GM18499 (cell line): Measurements from ENCODE around the gene ARMC6.

Experiments
- ATAC-seq: cut with Tn5 transposase; IDR thresholded peaks from one replicate; pipeline ENCODE4 v1.9.1; 2021; ENCODE audit warnings: moderate number of reproducible peaks; ENCODE audit not compliant: insufficient read depth, unreplicated experiment

The ARMC6 gene

DNA sequence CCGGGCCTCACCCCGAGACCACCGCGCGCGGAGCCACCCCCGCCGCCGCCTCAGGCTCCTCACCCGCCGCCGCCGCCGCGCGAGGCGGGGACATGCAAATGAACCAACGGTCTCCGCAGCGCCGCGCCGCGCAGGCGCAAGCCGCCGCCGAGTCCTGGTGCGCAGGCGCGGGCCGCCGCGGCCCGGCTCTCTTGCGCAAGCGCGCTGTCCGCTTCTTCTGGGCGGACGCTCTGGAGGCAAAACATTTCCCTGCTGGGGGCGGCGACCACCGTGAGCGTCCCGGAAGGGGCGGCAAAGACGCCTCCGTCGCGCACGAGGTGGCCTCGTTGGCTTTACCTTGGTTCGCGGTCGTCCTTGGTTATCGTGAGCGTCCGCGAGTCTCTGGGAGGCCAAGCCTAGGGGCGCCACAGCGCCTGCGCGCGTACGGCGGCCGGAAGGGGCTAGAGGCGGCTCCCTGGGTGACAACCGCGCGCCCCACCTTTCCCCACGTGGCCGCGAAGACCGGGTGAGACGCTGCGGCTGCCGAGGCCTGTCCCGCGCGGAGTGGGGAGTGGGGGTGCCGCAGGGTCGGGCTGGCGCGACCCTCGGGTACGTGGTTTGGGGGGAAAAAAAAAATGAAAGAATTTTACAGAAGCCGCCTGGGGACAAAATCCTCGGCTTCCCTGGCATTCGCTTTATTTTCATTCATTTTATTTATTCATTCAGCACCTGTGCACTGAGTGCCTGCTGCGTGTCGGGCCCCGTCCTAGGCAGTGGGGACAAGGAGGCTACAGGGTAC is at the start of gene ARMC6, which contains the start of gene SUGP2:
Gene ARMC6, plus strand, starts transcription at position 178 of the 778 bp plus-strand sequence. CDS start 607 bp downstream, outside the sequence.
Gene SUGP2, minus strand, starts transcription at position 92 of the 778 bp plus-strand sequence. CDS start 2,446 bp downstream, outside the sequence.
- ATAC-seq: no peak

GRCh38 chr19:18984251-18984650 is 49.2 kb upstream of the ARMC6 start:
- no peak for ATAC-seq

GRCh38 chr19:18985257-18985656 is 48.1 kb upstream of the ARMC6 start:
- no peak for ATAC-seq

- no peak for ATAC-seq
Observed at GRCh38 chr19:18987456-18987855, 45.9 kb upstream of the ARMC6 start.

GRCh38 chr19:18989316-18989715 is 44.1 kb upstream of the ARMC6 start:
- ATAC-seq: no peak

DNA sequence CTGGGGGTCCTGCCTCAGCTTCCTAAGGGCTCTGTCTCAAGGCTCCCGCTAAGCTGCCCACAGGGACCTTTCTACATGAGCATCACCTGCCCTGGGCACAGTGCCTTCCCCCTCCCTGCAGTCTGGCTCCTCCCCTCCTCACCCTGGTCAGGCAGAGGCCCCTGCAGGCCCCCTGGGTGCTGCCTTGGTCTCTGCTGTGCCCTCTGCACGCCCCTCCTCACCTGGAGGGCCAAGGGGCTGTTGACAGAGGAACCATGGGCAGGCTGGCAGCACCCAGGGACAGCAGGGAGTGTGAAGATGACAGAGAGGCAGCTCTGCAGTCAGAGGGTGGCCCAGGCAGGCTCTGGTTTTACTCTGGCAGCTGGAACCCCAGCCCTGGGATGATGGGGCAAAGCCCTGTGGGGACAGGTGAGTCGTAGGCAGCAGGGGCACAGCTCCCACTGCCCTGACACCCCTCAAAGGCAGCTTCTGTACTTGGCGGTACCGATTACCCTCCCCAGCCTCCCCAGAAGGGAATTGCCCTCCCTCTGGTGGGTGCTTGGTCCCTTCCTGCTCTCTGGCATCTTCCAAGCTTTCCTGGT is 43.2 kb upstream of the ARMC6 start:
- no peak for ATAC-seq

DNA sequence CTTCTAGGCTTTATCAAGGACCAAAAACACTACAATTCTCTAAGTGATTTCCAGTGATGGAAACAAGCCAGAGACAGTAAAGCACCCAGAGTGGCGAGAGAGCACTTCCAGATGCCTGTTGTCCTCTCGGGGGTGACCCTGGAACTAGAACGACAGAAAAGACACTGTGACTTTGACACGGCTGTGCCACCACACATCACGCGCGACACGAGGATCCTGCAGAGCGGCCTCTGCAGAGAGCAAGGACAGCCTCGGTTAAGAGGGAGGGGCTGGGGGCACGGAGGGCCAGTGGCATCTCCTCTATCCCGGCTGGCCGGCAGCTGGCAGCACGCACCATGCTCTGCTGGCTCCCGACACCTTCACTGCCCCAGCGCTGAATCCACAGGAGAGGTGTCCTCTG is 42.4 kb upstream of the ARMC6 start:
- no peak for ATAC-seq

- no peak for ATAC-seq
Observed at GRCh38 chr19:18991468-18991867, 41.9 kb upstream of the ARMC6 start.

GRCh38 chr19:18992696-18993095 is 40.7 kb upstream of the ARMC6 start:
- no peak for ATAC-seq

DNA sequence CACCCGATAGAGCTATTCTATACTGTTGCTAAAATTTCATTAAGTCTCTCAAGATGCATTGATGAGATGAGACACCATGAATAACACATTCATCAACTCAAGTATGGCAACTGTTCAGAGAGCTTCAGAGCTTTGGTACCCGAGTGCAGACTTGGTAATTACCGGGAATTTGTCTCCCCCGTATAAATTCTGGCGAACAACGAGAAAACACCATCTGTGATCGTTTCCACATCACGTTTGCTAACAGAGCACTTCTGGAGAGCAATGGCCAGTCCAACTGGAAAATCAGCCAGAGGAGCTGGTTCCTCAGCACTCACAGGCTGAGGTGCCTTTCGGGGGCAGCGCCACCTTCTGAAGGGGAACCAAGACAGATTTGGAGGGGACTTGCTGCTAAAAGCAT is 40.3 kb upstream of the ARMC6 start:
- no peak for ATAC-seq

GRCh38 chr19:18995804-18996241 is 37.6 kb upstream of the ARMC6 start:
- no peak for ATAC-seq

- no peak for ATAC-seq
Observed at GRCh38 chr19:18996351-18996750, 37.1 kb upstream of the ARMC6 start.

GRCh38 chr19:18996796-18997394 is 36.5 kb upstream of the ARMC6 start:
- ATAC-seq: no peak

DNA sequence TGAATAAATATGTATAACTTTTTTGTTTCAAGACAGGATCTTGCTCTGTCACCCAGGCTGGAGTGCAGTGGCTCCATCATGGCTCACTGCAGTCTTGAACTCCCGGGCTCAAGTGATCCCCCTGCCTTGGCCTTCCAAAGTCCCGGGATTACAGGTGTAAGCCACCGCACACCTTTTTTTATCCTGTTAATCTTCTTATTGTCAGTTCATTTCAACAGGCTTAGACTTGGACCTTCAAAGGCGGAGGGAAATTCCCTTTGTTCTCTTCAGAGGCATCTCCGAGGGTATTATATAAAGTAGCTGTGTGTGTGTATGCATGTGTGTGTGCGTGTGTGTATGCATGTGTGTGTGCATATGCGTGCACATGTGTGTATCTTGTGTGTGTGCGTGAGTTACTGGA is 35.1 kb upstream of the ARMC6 start:
- ATAC-seq: no peak

DNA sequence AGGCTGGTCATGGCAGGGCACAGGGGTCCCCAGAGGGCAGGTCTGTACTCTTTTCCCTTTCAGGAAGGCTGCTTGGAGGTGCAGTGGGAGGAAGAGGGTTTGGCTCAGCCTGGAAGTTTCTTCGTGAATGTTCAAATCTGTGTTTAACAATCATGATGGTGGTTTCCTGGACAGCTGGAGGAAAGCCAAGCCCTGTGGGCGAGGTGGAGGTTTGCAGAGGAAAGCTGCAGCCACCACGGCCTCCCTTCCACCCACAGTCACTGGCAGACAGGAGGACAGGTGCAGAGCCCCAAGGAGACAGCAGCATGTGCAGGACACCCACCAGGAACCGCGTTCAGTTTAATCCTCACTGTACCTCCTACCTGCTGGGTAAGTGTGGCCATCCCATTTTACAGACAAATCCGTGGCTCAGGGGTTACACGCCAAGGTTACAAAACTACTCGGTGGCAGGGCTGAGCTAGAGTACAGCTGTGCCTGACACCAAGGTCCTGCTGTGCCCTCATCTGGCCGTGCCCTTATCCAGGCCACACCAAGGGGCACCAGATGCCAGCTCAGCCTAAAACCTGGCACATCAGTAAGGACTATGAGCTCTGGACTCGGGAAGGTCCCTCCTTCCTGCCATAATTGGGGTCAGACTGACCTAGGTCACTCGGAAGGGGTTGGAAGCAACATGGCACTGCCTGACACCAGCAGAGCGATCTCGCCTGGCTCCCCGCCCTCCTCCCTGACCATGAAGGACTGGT is 34.2 kb upstream of the ARMC6 start:
- no peak for ATAC-seq

- ATAC-seq: no peak
Observed at GRCh38 chr19:18999896-19000620, 33.3 kb upstream of the ARMC6 start.

DNA sequence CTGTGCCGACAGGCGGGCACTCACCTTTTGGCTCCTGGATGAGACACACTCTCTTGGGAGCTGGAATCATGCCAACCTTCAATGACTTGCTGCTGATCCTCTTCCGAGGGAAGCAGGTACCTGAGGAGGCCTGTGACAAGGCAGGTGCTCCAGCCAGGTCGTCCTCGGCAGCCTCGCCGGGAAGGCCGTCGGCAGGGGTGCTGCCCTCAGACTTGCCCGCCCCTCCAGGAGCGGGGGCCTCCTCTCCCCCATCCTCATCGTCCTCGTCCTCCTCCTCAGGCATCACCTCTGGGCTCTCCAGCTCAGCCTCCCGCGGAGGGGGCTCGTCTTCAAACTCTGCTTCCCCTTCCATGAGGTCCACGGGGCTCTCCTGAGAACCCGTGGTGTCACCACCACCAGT is 29.3 kb upstream of the ARMC6 start:
- ATAC-seq: no peak

DNA sequence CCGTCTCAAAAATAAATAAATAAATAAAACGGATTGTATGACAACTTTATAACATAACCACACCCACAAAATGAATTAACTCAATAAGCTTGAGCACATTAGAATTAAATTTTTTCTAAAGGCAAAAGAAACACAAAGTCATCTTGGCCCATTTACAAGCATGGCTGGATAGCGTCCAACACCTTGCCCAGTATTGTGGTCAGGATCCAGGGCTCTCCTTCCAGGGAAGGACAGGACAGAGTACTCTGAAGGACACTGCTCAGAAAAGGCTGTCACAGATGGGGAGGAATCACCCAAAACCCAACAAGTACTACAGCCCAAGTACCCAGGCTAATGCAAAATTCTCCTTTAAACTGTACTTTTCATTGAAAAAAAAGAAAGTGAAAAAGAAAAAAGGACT is 27.2 kb upstream of the ARMC6 start:
- ATAC-seq: no peak

DNA sequence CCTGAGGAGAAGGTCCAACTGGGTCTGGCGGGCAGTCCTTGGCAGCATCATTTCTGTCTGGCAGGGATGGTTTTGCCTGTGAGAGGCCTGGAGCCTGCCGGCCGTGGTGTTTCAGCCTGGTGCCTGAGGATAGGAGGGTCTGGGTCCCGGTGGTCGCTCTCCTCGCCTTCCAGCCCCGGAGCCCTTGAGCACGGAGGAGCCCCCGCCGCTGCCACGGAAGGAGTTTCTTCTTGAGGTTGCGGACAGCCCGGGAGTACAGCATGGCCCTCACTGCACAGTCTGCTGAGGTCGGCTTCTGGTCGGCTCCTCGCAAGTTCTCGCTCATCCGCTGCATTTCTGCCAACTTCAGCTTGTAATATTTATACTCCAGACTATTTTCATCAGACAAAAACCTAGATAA is 23.5 kb upstream of the ARMC6 start:
- no peak for ATAC-seq

DNA sequence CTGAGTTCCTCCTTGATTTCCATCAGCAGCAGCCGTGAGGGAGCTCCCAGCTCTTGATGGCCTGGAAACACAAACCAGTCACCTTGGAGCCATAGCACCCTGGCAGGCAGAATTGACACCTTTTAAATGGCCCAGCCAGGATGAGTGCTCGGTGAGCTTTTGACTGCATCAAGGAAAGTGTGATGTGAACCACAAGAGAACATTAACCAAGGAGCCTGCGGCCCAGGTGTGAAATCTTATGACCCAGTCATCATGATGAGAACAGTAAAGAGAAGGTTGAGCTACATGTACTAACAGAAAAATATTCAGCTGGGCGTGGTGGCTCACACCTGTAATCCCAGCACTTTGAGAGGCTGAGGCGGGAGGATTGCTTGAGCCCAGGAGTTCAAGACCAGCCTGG is 22.9 kb upstream of the ARMC6 start:
- no peak for ATAC-seq
